ENCODE data around the gene MARF1. TPM values are rescaled to one million over a fixed set of nuclear protein-coding genes. Genes with fewer than 3 reads are reported as not detected.
A peak's percentile ranks its signal among the peaks of the same experiment; 100 is the strongest.

Gene MARF1
- total and polyA plus RNA-seq, 9 of the 15 experiments (the other 6 are each of a cell fraction or from before 2014, with no cell fraction given) = 4.7 to 33.2 (median 11.7) TPM

DNA sequence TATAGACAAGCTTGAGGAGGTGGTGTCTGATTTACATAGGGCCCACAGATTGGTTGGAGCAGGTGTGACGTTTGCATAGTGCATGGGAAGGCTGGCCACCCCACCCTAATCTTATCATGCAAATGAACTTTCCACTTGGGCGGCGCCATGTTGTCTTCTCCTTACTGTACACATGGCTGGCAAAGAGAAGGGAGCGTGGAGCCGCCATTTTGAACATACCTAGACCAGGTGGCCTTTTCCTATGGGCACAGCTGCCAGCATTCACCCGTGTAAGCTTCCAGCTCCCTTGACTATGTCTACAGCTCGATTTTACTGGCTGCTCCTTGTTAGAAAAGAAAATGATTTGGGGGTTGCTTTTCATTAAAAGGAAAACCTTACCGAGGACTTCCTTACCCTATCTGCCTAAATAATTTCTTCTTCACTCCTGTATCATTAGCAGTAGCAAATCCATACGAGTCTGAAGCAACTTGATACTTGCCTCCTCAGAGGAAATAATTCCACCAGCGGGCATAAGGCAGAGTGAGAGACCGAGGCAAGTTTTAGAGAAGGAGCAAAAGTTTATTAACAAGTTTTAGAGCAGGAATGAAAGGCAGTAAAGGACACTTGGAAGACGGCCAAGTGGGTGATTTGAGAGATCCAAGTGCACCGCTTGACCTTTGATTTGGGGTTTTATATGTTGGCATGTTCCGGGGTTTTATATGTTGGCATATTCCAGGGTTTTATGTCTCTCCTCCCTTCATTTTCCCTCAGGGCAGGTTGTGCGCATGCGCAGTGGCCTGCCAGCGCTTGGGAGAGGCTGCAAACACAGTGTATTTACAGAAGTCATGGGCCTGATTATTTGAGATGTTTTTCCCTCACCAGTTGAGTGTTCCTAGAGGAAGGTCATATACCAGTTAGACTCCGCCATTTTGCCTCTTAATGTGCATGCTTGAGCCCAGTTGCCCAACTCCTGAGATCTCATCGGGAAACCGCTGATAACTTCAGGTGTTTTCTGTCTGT lies 65.7 kb downstream of the MARF1 start (continued):
- TF ChIP-seq, protein P1, sequence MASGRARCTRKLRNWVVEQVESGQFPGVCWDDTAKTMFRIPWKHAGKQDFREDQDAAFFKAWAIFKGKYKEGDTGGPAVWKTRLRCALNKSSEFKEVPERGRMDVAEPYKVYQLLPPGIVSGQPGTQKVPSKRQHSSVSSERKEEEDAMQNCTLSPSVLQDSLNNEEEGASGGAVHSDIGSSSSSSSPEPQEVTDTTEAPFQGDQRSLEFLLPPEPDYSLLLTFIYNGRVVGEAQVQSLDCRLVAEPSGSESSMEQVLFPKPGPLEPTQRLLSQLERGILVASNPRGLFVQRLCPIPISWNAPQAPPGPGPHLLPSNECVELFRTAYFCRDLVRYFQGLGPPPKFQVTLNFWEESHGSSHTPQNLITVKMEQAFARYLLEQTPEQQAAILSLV (tag; IDR thresholded peaks at IDR 0.05) = no peak
- no peak for TF ChIP-seq ZNF165 (CRISPR knock-in tag; IDR thresholded peaks at IDR 0.05; ENCODE audit: borderline replicate concordance)
- TF ChIP-seq, protein P2, sequence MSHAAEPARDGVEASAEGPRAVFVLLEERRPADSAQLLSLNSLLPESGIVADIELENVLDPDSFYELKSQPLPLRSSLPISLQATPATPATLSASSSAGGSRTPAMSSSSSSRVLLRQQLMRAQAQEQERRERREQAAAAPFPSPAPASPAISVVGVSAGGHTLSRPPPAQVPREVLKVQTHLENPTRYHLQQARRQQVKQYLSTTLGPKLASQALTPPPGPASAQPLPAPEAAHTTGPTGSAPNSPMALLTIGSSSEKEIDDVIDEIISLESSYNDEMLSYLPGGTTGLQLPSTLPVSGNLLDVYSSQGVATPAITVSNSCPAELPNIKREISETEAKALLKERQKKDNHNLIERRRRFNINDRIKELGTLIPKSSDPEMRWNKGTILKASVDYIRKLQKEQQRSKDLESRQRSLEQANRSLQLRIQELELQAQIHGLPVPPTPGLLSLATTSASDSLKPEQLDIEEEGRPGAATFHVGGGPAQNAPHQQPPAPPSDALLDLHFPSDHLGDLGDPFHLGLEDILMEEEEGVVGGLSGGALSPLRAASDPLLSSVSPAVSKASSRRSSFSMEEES (CRISPR knock-in tag; IDR thresholded peaks at IDR 0.05) = no peak
- TF ChIP-seq SAP30 (IDR thresholded peaks at IDR 0.05; ENCODE audit: borderline replicate concordance, insufficient read depth, low read depth, low read length, poor library complexity, severe bottlenecking) = no peak
- peak; percentile 81; the same call in 1 of the 2 replicates for TF ChIP-seq L3MBTL2 (IDR thresholded peaks at IDR 0.05)
- TF ChIP-seq, protein P3, sequence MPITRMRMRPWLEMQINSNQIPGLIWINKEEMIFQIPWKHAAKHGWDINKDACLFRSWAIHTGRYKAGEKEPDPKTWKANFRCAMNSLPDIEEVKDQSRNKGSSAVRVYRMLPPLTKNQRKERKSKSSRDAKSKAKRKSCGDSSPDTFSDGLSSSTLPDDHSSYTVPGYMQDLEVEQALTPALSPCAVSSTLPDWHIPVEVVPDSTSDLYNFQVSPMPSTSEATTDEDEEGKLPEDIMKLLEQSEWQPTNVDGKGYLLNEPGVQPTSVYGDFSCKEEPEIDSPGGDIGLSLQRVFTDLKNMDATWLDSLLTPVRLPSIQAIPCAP (CRISPR knock-in tag; IDR thresholded peaks at IDR 0.05; ENCODE audit: borderline replicate concordance) = no peak
- no peak for TF ChIP-seq BRCA1 (IDR thresholded peaks at IDR 0.05)
- TF ChIP-seq BRCA1 (CRISPR knock-in tag; IDR thresholded peaks at IDR 0.05) = no peak
- TF ChIP-seq OTX1 (CRISPR knock-in tag; IDR thresholded peaks at IDR 0.05) = no peak
- TF ChIP-seq TBL1XR1 (IDR thresholded peaks at IDR 0.05; ENCODE audit: low read length in 2 of 2) = no peak; a peak in 1 of 4 replicates
- TF ChIP-seq ZNF76 (CRISPR knock-in tag; IDR thresholded peaks at IDR 0.05; ENCODE audit: borderline replicate concordance) = no peak
- no peak for TF ChIP-seq IRF2 (CRISPR knock-in tag; IDR thresholded peaks at IDR 0.05)
- no peak for TF ChIP-seq ZBED1 (IDR thresholded peaks at IDR 0.05)
- TF ChIP-seq, protein P4, sequence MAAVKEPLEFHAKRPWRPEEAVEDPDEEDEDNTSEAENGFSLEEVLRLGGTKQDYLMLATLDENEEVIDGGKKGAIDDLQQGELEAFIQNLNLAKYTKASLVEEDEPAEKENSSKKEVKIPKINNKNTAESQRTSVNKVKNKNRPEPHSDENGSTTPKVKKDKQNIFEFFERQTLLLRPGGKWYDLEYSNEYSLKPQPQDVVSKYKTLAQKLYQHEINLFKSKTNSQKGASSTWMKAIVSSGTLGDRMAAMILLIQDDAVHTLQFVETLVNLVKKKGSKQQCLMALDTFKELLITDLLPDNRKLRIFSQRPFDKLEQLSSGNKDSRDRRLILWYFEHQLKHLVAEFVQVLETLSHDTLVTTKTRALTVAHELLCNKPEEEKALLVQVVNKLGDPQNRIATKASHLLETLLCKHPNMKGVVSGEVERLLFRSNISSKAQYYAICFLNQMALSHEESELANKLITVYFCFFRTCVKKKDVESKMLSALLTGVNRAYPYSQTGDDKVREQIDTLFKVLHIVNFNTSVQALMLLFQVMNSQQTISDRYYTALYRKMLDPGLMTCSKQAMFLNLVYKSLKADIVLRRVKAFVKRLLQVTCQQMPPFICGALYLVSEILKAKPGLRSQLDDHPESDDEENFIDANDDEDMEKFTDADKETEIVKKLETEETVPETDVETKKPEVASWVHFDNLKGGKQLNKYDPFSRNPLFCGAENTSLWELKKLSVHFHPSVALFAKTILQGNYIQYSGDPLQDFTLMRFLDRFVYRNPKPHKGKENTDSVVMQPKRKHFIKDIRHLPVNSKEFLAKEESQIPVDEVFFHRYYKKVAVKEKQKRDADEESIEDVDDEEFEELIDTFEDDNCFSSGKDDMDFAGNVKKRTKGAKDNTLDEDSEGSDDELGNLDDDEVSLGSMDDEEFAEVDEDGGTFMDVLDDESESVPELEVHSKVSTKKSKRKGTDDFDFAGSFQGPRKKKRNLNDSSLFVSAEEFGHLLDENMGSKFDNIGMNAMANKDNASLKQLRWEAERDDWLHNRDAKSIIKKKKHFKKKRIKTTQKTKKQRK (IDR thresholded peaks at IDR 0.05; ENCODE audit: borderline replicate concordance, low read depth, low read length) = no peak
- TF ChIP-seq BCL6 (CRISPR knock-in tag; IDR thresholded peaks at IDR 0.05) = no peak; the same call in 1 of the 2 replicates
- no peak for TF ChIP-seq SIRT6 (IDR thresholded peaks at IDR 0.05; ENCODE audit: low read depth, low read length)
- TF ChIP-seq, protein P5, sequence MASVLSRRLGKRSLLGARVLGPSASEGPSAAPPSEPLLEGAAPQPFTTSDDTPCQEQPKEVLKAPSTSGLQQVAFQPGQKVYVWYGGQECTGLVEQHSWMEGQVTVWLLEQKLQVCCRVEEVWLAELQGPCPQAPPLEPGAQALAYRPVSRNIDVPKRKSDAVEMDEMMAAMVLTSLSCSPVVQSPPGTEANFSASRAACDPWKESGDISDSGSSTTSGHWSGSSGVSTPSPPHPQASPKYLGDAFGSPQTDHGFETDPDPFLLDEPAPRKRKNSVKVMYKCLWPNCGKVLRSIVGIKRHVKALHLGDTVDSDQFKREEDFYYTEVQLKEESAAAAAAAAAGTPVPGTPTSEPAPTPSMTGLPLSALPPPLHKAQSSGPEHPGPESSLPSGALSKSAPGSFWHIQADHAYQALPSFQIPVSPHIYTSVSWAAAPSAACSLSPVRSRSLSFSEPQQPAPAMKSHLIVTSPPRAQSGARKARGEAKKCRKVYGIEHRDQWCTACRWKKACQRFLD (CRISPR knock-in tag; IDR thresholded peaks at IDR 0.05) = peak; percentile 51; the same call in 1 of the 2 replicates
- no peak for TF ChIP-seq XRCC3 (IDR thresholded peaks at IDR 0.05)
